ENCODE data around the gene DNAL1. TPM values are rescaled to one million over a fixed set of nuclear protein-coding genes. Genes with fewer than 3 reads are reported as not detected.

The DNAL1 gene
- total and polyA plus RNA-seq, 9 of the 15 experiments (the other 6 are each of a cell fraction or from before 2014, with no cell fraction given) = 1.6 to 11.7 (median 4.8) TPM

DNA sequence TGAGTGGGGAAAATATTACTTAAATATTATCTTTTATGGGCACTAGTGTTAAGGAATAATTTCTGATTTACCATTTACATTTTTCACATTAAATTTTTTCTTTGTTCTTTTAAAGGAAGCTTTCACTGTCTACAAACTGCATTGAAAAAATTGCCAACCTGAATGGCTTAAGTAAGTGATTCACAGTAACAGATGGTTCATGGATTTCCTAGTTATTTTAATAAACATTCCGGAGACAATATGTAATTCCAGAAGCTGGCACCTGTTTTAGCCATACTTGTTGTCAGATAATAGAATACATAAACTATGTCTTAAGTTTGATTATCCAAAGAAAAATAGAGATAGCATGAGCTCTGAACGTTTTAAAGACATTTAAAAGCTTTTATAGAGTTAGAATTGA is 17.1 kb downstream of the DNAL1 start (continued):
- TF ChIP-seq, protein P1, sequence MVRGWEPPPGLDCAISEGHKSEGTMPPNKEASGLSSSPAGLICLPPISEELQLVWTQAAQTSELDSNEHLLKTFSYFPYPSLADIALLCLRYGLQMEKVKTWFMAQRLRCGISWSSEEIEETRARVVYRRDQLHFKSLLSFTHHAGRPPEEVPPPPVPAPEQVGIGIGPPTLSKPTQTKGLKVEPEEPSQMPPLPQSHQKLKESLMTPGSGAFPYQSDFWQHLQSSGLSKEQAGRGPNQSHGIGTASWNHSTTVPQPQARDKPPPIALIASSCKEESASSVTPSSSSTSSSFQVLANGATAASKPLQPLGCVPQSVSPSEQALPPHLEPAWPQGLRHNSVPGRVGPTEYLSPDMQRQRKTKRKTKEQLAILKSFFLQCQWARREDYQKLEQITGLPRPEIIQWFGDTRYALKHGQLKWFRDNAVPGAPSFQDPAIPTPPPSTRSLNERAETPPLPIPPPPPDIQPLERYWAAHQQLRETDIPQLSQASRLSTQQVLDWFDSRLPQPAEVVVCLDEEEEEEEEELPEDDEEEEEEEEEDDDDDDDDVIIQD (CRISPR knock-in tag; IDR thresholded peaks at IDR 0.05) = no peak
- TF ChIP-seq TBL1XR1 (IDR thresholded peaks at IDR 0.05; ENCODE audit: low read length in 2 of 2) = no peak
- no peak for TF ChIP-seq TCF3 (CRISPR knock-in tag; IDR thresholded peaks at IDR 0.05)
- no peak for TF ChIP-seq TSC22D4 (tag; IDR thresholded peaks at IDR 0.05)
- no peak for TF ChIP-seq HLTF (IDR thresholded peaks at IDR 0.05)
- no peak for TF ChIP-seq MTA2 (IDR thresholded peaks at IDR 0.05; ENCODE audit: low read depth)
- no peak for TF ChIP-seq ZNF253 (CRISPR knock-in tag; conservative IDR thresholded peaks at IDR 0.05)
- no peak for TF ChIP-seq ARID1B (IDR thresholded peaks at IDR 0.05)

DNA sequence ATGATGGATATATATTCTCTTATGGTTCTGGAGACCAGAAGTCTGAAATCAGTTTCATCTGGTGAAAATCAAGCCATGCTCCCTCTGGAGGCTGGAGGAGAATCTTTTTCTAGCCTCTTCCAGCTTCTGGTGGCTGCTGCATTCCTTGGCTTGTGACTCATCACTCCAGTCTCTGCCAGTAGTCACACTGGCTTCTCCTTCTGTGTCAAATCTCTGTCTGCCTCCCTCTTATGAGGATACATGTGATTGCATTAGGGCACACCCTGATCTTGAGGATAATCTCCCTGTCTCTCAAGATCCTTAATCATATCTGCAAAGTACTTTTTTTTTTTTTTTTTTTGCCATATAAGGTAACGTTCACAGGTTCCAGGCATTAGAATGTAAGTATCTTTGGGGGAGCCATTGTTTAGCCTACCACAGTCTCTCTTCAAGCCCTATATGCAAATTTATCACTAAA is 17.7 kb downstream of the DNAL1 start:
- FAIRE-seq = peak; percentile 75
- TF ChIP-seq NFIC (IDR thresholded peaks at IDR 0.05) = no peak
- TF ChIP-seq, protein P2, sequence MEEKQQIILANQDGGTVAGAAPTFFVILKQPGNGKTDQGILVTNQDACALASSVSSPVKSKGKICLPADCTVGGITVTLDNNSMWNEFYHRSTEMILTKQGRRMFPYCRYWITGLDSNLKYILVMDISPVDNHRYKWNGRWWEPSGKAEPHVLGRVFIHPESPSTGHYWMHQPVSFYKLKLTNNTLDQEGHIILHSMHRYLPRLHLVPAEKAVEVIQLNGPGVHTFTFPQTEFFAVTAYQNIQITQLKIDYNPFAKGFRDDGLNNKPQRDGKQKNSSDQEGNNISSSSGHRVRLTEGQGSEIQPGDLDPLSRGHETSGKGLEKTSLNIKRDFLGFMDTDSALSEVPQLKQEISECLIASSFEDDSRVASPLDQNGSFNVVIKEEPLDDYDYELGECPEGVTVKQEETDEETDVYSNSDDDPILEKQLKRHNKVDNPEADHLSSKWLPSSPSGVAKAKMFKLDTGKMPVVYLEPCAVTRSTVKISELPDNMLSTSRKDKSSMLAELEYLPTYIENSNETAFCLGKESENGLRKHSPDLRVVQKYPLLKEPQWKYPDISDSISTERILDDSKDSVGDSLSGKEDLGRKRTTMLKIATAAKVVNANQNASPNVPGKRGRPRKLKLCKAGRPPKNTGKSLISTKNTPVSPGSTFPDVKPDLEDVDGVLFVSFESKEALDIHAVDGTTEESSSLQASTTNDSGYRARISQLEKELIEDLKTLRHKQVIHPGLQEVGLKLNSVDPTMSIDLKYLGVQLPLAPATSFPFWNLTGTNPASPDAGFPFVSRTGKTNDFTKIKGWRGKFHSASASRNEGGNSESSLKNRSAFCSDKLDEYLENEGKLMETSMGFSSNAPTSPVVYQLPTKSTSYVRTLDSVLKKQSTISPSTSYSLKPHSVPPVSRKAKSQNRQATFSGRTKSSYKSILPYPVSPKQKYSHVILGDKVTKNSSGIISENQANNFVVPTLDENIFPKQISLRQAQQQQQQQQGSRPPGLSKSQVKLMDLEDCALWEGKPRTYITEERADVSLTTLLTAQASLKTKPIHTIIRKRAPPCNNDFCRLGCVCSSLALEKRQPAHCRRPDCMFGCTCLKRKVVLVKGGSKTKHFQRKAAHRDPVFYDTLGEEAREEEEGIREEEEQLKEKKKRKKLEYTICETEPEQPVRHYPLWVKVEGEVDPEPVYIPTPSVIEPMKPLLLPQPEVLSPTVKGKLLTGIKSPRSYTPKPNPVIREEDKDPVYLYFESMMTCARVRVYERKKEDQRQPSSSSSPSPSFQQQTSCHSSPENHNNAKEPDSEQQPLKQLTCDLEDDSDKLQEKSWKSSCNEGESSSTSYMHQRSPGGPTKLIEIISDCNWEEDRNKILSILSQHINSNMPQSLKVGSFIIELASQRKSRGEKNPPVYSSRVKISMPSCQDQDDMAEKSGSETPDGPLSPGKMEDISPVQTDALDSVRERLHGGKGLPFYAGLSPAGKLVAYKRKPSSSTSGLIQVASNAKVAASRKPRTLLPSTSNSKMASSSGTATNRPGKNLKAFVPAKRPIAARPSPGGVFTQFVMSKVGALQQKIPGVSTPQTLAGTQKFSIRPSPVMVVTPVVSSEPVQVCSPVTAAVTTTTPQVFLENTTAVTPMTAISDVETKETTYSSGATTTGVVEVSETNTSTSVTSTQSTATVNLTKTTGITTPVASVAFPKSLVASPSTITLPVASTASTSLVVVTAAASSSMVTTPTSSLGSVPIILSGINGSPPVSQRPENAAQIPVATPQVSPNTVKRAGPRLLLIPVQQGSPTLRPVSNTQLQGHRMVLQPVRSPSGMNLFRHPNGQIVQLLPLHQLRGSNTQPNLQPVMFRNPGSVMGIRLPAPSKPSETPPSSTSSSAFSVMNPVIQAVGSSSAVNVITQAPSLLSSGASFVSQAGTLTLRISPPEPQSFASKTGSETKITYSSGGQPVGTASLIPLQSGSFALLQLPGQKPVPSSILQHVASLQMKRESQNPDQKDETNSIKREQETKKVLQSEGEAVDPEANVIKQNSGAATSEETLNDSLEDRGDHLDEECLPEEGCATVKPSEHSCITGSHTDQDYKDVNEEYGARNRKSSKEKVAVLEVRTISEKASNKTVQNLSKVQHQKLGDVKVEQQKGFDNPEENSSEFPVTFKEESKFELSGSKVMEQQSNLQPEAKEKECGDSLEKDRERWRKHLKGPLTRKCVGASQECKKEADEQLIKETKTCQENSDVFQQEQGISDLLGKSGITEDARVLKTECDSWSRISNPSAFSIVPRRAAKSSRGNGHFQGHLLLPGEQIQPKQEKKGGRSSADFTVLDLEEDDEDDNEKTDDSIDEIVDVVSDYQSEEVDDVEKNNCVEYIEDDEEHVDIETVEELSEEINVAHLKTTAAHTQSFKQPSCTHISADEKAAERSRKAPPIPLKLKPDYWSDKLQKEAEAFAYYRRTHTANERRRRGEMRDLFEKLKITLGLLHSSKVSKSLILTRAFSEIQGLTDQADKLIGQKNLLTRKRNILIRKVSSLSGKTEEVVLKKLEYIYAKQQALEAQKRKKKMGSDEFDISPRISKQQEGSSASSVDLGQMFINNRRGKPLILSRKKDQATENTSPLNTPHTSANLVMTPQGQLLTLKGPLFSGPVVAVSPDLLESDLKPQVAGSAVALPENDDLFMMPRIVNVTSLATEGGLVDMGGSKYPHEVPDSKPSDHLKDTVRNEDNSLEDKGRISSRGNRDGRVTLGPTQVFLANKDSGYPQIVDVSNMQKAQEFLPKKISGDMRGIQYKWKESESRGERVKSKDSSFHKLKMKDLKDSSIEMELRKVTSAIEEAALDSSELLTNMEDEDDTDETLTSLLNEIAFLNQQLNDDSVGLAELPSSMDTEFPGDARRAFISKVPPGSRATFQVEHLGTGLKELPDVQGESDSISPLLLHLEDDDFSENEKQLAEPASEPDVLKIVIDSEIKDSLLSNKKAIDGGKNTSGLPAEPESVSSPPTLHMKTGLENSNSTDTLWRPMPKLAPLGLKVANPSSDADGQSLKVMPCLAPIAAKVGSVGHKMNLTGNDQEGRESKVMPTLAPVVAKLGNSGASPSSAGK (IDR thresholded peaks at IDR 0.05) = no peak

More for the DNA sequence above, 17.7 kb downstream of the DNAL1 start:
- no CpG with 5 or more reads among the region's 1 CpG for WGBS (ENCODE audit: insufficient coverage, low coverage, missing lambda C conversion rate)
- in situ Hi-C loops (cut with MboI) (no loop called here), intact Hi-C loops (cut with micrococcal nuclease) (no loop called here)
- Histone ChIP-seq H3K4me1 (replicated peaks in 1 of 2; ENCODE audit: control insufficient read depth in 2 of 2, insufficient read depth in 2 of 2, low read length in 2 of 2) (peaks cover 0 to 4% of the 10 kb centered on the region in 2 experiments; a peak in 2 of 5 replicates), H3K27ac (ENCODE audit: extremely low read depth, low read depth, low read length) (no peak overlapping the region), H3K9ac (ENCODE audit: insufficient read depth in 1 of 2, low read depth in 2 of 2, low read length in 2 of 2) (no peak overlapping the region), H3K4me3 (no peak overlapping the region), H3K9me1 (ENCODE audit: control insufficient read depth, insufficient read depth, low read length) (no peaks in the 10 kb centered on the region), H3K27me3 (ENCODE audit: control insufficient read depth in 2 of 2, insufficient read depth in 2 of 2, low read length in 2 of 2) (no peaks in the 10 kb centered on the region), H3K4me2 (ENCODE audit: insufficient read depth, low read length) (no peak overlapping the region), H2AFZ (ENCODE audit: low read depth, low read length) (no peak overlapping the region), H3K9me3 (replicated peaks; ENCODE audit: control insufficient read depth, insufficient read depth, low read depth, low read length) (no peaks in the 10 kb centered on the region), H3K79me2 (ENCODE audit: control insufficient read depth, insufficient read depth, low read length) (no peaks in the 10 kb centered on the region), H3K36me3 (ENCODE audit: control insufficient read depth, insufficient read depth, low read length) (no peaks in the 10 kb centered on the region), H4K20me1 (replicated peaks; ENCODE audit: control insufficient read depth, insufficient read depth, low read length) (no peaks in the 10 kb centered on the region)
- BruUV-seq (replicated peaks) = no TSS peak
- ATAC-seq = peak; percentile 88
- ChIA-PET POLR2A (interaction anchor here (0.8 kb wide), 2 partner anchors 17 to 123 kb away, joined by 3 read pairs; no protein-coding TSS in a partner anchor), CTCF (ENCODE audit: low intra/inter-chr PET ratio) (no interaction called here)
- DNase-seq (ENCODE audit: extremely low read depth in 1 of 4, low spot score in 3 of 4) = peak; percentile 17 to 60 (median 28)

Data from K562 (cell line).